ENCODE results near the gene HGFAC. TPM values are rescaled to one million over a fixed set of nuclear protein-coding genes. Genes with fewer than 3 reads are reported as not detected.
"Not testable (repeated sequence)": the region's sequence is repeated elsewhere in the genome, so short reads cannot be mapped to it uniquely, and the experiment has no call there.

HGFAC gene
- total RNA-seq, 1 experiment from 2014 or later: not detected

DNA sequence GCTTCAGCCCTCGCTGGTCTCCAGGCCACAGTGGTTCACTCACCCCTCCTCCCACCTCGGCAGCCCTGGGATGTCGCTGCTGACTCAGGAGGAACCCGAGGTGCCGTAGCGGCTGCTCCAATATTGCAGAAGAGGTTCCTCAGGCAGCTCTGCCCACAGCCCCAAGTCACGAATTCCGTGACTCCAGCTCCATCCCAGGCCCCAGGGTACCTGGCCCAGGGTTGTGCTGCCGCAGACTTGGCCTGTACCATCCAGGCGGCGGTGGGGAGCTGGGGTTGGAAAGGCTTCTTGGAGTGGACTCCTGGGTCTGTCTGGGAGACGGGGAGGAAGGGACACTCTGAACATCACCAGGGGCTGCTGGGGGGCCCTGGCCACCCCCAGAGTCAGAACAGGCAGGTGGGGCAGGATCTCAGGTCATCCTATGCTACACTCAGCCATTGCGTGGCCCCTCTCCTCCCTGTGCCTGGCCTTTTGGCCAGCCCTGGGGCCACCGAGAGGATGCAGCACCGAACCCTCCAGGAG lies 728 bp upstream of the HGFAC start:
- DNase-seq (ENCODE audit: low read depth): peak; percentile 27

GRCh38 chr4:3442460-3442958 lies 741 bp downstream of the HGFAC start:
- DNase-seq (ENCODE audit: low read depth): no peak

GRCh38 chr4:3442959-3443749 lies 1.4 kb downstream of the HGFAC start:
- DNase-seq (ENCODE audit: low read depth): peak; percentile 32

DNA sequence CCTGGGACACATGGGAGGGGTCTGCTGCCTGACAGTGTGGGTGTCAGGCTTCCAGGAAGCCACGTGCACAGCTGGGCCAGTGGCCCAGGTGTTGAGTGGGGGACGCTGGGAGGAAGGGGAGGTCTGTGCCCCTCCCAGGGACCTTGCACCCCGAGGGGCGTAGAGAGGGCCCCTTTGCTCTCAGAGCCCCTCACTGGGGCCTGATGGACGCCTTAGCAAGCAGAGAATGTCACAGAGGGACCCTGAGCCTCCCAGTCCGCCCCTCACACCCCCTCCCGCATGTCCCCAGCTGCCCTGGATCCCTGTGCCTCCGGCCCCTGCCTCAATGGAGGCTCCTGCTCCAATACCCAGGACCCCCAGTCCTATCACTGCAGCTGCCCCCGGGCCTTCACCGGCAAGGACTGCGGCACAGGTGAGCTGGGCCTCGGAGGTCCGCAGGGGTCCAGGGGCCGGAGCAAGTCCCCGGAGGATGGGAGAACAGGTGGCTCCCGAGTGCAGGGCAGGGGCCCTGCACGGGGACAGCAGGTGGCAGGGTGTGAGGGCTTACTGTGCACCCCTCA lies 2.1 kb downstream of the HGFAC start:
- DNase-seq (ENCODE audit: low read depth): no peak

DNA sequence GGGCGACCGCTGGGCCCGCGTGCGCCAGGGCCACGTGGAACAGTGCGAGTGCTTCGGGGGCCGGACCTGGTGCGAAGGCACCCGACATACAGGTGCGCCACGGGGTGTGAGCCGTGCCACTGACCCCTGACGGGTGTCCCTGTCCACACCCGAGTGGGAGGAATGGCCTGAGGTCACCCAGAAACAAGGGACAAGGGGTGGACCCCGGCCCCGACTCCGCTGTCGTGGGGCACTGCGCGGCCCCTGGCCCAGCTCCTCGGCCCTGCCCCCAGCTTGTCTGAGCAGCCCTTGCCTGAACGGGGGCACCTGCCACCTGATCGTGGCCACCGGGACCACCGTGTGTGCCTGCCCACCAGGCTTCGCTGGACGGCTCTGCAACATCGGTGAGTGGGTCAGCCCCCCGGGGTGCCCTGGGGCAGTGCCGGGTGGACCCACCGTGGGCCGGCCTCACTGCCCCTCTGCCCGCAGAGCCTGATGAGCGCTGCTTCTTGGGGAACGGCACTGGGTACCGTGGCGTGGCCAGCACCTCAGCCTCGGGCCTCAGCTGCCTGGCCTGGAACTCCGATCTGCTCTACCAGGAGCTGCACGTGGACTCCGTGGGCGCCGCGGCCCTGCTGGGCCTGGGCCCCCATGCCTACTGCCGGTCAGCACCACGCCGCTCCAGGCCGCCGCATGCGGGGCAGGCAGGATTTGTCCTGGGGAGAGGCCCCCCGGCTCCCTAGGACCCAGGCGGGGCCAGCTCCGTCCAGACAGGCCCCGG lies 2.8 kb downstream of the HGFAC start:
- no peak for DNase-seq (ENCODE audit: low read depth)

DNA sequence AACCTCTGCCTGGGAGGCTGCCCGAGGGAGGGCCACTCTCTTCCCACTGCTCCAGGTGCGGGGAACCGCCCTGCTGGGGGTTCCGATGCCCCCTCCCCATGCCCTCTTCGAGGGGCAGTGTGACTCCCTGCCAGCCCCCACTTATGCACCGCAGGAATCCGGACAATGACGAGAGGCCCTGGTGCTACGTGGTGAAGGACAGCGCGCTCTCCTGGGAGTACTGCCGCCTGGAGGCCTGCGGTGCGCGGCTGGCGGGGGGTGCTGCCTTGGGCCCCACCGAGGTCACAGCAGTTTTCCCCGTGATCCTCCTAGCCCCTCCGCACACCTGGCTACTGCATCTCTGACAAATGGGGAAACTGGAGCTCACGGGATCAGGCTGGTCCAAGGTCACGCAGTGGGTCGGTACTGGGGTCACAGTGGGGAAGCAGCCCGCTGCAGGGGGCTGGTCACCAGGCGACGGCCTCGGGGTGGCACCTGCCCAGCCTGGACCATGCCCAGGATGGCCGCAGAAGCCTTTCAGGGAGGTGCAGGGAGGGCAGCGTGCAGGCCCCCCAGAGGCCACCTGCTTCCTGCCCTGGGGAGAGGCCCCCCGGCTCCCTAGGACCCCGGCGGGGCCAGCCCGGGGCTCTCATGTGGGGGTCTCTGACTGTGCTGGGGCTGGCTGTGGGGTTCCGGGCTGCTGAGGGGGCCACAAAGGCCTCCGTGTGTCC lies 3.5 kb downstream of the HGFAC start:
- DNase-seq (ENCODE audit: low read depth): no peak

DNA sequence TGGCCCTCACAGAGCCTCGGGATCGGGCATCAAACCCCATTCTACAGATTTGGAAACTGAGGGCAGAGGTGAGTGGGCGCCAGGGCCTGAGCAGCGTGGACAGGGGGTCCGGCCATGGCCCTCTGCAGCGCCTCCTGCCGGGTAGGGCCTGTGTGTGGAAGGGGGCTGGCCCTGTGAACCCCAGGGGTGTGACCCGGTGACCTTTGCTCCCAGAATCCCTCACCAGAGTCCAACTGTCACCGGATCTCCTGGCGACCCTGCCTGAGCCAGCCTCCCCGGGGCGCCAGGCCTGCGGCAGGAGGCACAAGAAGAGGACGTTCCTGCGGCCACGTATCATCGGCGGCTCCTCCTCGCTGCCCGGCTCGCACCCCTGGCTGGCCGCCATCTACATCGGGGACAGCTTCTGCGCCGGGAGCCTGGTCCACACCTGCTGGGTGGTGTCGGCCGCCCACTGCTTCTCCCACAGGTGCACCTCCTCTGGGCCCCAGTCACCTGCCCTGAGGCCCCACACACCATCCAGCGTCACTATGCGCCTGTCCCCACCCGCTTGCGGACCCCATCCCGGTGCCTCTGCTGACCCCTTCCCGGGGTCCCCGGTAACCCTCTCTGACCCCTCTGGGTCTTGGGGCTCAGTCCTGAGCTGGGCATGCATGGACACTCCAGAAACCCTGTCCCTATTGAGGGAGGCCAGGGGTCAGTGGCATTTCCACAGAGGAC lies 4.2 kb downstream of the HGFAC start:
- DNase-seq (ENCODE audit: low read depth): no peak

- no peak for DNase-seq (ENCODE audit: low read depth)
Measured at GRCh38 chr4:3446631-3447320, 5.0 kb downstream of the HGFAC start.

DNA sequence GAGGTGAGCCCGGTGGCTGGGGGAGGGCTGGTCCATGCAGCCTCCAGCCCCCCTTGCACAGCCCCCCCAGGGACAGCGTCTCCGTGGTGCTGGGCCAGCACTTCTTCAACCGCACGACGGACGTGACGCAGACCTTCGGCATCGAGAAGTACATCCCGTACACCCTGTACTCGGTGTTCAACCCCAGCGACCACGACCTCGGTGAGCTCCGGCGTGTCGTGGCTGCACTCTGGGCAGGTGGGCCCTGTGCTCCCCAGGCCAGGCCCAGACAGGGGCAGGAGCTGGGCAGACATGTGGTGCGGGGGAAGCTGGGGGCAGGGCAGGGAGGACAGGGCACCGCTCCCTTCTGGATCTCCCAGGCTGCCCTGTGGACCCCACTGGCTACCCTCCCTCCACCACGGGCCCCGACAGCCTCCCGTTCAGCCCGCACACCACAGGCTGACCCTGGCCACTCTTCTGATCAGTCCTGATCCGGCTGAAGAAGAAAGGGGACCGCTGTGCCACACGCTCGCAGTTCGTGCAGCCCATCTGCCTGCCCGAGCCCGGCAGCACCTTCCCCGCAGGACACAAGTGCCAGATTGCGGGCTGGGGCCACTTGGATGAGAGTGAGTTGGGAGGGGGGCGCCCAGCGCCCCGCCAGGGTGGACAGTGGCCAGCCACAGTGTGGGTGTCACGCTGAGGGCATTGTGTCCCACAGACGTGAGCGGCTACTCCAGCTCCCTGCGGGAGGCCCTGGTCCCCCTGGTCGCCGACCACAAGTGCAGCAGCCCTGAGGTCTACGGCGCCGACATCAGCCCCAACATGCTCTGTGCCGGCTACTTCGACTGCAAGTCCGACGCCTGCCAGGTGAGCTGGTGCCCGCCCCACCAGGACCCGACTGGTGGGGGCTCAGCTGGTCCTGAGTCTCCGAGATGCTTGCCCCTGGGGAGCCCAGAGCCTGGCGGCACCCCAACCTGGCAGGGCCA lies 5.9 kb downstream of the HGFAC start:
- DNase-seq (ENCODE audit: low read depth): no peak

- DNase-seq (ENCODE audit: low read depth): no peak
Measured at GRCh38 chr4:3449047-3449573, 7.3 kb downstream of the HGFAC start.

DNA sequence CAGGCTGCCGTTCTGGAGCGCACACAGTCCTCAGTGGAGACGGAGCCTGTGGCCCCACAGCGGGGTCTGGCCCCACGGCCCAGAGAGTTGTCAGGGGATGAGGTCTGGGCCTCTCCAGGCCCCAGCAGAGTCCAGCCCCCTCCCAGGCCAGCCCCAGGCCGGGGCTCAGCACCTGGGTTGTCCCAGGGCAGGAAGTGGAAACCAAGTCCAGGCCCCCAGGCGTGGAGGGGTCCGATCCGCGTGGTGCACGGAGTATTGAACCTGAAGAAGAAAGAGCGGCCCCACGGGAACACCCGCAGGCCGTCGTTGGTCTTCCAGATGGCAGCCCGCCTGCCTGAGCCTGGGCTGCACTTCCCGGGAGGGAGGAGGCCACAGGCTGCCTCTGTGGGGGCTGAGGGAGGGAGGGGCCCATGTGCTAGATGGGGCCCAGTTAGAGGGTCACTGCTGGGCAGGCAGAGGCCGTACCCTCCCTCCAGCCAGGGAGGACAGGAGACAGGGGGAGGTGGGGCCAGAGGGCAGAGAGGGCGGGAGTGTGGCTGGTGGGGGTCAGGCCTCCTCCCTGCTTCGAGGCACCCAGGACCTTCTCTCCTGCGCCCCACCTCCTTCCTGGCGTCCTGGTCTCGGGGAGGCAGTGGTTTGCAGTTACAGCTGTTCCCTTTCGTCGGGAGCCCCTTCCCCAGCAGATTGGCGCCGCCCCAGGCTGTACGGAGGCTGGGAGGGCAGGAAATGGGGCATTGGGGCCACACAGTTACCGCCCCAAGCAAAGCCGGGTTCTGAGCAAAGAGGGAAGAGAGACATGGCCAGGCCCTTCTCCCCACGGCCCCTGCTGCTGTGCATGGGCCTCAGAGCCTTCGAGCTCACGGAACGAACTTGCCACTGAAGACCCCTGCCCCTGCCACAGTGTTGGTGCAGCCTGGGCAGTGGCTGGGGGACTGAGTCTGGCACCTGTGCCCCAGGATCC lies 8.1 kb downstream of the HGFAC start:
- no peak for DNase-seq (ENCODE audit: low read depth)

DNA sequence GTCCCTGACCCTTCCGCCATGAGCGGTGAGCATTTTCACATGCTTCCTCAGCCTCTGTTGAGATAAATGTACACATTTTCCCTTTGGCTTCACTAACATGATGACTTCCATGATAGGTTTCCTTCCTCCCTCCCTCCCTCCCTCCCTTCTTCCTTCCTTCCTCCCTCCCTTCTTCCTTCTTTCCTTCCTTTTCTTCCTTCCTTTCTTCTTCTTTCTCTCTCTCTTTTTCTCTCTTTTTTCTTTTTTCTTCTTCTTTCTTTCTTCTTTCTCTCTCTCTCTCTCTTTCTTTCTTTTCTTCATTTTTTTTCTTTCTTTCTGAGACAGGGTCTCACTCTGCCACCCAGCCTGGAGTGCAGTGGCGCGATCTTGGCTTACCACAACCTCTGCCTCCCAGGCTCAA lies 8.9 kb downstream of the HGFAC start:
- DNase-seq (ENCODE audit: low read depth): no peak

DNA sequence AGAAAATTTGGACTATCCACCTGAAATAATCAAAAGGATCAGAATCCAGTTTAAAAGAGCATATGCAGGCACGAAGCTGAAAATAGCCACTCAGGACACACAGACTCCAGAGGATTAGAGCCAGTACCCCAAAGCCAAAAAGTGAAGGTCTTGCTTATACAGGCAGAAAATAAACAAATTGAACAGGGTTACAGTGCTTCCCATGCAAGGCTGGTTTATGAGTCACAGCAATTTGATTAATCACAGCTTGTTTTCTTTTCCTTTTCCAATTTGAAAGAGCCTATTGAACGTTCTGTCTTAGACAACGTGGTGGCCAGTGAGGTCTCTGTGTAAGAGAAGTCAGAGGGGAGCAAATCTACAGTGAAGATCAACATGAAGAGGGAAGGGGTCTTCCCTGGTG lies 10.2 kb downstream of the HGFAC start:
- DNase-seq (ENCODE audit: low read depth): no peak

DNA sequence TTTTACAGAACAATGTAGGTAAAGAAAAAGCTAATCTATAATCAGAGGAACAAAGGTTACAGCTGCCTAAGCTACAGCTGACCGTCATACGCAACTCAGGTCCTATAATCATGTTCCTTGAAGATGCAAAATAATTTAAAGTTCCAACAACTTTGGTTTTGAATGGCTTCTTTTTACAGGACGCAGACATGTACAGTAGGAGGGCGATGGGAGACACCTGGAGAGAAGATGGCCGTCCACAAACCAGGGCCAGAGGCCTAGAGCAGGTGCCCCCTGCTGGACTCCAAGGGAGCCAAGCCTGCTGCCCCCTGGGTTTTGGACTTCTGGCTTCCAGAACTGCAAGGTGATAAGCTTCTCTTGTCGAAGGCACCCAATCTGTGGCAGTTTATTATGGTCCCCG lies 10.6 kb downstream of the HGFAC start:
- no peak for DNase-seq (ENCODE audit: low read depth)

- not testable (repeated sequence) for DNase-seq (ENCODE audit: low read depth)
Measured at GRCh38 chr4:3455596-3455995, 13.8 kb downstream of the HGFAC start.

DNA sequence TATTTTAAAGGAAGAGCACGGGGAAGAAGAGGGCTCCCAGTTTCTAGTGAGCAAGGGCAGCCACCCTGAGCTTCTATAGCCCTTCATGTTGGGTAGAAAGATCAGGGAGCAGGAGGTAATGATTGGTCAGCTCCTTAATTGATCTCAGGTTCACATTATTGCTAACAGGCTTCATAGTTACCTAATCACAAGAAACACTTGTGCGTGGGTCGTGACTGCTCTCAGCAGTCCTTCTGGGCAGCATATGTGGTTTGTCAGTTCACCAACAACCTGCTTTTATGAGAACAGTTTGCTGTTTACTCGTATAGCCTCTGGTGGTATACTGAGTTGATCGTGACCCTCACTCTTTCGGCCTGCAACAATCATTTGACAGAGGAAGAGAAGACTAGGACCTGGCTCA lies 16.6 kb downstream of the HGFAC start:
- DNase-seq (ENCODE audit: low read depth): no peak

DNA sequence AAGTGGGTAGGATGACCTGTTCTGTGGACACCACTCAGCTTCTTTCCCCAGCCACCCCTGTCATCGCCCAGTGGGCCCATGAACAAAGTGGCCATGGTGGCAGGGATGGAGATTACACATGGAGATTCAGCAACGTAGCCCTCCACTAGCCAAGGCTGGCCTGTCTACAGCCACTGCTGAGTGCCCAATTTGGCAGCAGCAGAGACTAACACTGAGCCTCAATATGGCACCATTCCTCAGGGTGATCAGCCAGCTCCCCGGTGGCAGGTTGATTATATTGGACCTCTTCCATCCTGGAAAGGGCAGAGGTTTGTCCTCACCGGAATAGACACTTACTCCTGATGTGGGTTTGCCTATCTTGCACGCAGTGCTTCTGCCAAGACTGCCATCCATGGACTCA lies 17.4 kb downstream of the HGFAC start:
- not testable (repeated sequence) for DNase-seq (ENCODE audit: low read depth)

Data from HT1080 (cell line).